Measurements from ENCODE around the gene MAP3K15. TPM values are rescaled to one million over a fixed set of nuclear protein-coding genes. Genes with fewer than 3 reads are reported as not detected.

MAP3K15 gene
- polyA plus RNA-seq, 1 donor: 0.68 TPM

DNA sequence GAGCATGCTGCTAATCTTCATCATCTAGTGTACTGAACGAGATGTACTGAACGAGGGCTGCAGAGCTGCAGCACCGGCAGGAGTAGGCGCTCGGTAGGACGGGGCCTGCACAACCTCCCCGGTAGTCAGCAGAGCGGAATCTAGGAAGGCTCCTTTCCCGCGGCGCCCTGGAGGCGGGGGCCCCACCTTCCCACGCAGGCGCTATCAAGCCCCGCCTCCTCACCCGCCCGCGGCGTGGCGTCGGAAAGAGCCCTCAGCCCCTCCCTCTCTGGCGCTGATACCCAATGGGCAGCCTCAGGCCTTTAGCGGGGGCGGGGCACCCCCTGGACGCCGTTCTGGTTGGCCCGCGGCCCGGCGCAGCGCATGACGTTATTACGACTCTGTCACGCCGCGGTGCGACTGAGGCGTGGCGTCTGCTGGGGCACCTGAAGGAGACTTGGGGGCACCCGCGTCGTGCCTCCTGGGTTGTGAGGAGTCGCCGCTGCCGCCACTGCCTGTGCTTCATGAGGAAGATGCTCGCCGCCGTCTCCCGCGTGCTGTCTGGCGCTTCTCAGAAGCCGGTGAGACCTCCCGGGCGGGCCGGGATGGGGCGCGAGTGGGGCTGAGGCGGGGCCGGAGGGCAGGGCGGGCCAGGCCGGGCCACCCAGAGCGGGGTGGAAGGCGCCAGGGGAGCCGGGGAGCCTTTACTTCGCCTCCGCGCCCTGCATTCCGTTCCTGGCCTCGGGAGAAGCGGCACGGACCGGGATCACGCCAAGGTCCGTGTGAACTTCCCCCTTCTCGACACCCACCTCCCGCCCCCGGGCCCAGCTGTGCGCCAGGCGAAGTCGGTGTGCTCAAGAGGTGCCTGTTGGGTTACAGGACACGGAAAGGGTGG lies 171.5 kb downstream of the MAP3K15 start, which contains the start of gene PDHA1:
Gene PDHA1, plus strand, starts transcription at position 393 of the 874 bp plus-strand sequence. Its CDS starts 111 bp downstream, at position 504.
- peak; percentile 68 for DNase-seq (ENCODE audit: low read depth)

DNA sequence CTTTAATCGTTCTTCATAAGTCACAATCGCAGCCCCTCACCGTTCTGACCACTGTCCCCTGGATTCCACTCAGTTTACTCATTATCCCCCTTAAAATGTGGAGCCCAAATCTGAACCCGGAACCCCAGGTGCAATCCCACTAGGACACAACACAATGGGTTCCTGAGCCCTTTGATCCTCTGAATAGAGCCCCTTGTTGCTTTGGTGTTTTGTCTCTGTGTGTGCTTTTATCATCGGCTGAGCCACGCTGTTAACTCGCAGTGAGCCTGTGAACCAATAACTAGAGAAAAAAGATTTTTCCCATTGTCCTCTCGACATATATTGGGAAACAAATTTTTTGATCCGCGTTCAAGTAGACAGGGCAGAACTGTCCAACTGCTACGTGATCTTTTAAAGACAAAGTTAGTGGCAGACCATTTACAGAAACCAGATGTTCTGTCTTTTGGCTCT lies 172.2 kb downstream of the MAP3K15 start:
- DNase-seq (ENCODE audit: low read depth): no peak

DNA sequence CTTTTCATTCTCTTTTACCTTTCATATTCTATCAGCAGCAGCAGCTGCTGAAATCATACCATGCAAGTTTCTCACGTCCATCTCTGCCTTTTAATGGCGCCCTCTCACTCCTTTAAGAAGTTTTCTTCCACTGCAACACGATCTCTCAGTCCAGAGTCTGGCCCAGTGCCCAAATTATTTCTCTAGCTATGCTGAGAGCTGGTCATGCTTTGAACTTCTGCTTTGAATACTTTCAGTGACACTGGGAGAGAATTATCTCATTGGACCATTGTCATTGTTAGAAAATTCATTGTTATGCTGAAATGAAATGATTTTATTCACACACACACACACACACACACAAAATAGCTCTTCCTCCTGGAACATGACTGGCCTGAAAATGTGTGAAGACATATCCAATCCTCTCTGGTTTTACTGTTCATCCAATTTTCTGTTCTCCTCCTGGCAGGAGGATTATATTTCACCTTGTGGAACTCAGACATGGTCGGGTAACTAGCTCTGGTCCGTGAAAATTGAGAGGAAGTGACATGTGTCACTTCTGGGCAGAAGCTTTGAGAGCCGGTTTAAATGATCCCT lies 172.9 kb downstream of the MAP3K15 start:
- no peak for DNase-seq (ENCODE audit: low read depth)

DNA sequence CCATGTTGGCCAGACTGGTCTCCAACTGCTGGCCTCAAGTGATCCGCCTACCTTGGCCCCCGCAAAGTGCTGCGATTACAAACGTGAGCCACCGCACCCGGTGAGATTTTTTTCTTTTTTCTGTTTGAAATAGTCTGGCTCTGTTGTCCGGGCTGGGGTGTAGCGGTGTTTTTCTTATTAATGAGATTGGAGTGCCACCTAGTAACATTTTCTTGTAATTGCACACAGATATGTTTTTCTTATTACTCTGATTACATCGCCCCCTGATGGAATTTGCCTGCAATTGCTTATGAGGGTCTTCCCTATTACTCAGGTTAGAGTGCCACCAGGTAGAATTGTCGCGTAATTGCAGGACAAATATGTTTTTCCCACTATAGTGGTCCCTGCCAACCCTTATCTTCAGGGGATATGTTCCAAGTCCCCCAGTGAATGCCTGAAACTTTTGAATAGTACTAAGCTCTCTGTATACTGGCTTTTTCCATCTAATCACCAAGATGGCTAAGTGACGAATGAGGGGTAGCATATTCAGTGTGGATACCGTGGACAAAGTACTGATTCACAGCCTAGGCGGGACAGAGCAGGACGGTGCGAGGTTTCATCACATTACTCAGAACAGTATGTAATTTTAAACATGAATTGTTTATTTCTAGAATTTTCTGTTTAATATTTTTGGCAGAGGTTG lies 180.2 kb downstream of the MAP3K15 start:
- no peak for DNase-seq (ENCODE audit: low read depth)

DNA sequence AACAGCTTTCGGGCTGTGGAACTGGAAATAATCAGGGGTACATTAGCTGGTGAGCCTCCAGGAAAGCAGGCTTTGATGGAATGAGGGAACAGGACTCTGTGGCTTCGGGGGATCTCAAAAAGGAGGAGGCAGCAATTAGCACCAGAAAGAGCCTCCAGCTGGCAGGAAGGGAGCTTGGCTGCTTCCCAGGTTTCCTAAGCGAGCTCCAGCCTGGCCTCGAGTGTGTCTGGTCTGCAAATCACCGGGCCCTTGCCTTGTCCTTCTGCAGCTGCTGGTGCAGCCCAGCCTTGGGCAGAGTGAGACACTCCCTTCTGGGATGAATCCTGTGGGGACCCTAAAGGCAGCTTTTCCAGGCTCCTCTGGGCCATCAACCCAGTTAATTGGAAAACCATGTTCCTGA lies 182.3 kb downstream of the MAP3K15 start:
- DNase-seq (ENCODE audit: low read depth): peak; percentile 19

DNA sequence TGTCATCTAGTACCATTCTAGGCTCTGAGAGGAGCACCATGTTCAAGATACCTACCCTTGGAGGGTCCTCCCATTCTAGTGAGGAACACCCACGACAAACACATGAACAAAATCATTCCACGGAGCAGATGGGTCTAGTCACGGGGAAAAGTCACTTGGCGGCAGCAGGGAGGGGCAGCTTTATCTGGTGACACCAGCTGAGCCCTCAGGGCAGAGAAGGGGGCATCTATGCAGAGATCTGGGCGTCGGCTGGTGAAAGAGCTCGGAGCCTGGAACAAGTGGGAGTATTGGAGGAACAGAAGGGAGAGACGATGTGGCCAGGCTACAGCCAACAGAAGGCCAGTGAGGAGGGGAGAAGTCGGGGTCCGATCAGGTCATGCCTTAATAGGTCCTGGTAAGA lies 183.5 kb downstream of the MAP3K15 start:
- DNase-seq (ENCODE audit: low read depth): no peak

DNA sequence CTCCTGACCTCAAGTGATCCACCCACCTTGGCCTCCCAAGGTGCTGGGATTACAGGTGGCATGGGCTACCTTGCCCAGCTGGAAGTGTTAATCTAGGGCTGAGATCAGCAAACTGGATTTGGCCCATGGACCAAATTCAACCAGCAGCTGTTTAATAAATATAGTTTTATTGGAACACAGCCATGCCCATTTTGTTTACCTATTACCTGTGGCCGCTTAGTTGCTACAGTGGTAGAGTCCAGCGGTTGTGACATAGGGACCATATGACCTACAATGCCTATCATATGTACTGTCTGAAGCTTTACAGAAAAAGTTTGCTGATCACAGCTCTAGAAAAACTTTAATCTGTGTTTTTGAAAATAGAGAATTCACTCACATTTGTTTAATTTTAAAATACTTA lies 188.7 kb downstream of the MAP3K15 start:
- no peak for DNase-seq (ENCODE audit: low read depth)

Other genes starting within 250 kb of the MAP3K15 start
- gene PDHA1, start 171.6 kb downstream of the MAP3K15 start, polyA plus RNA-seq (ENCODE audit: insufficient read length): 194 TPM

All from forelimb muscle (tissue), 1 donor.